Tibial nerve (tissue), 4 donors: ENCODE measurements around the gene MBD2. TPM values are rescaled to one million over a fixed set of nuclear protein-coding genes. Genes with fewer than 3 reads are reported as not detected.

Source experiments
- DNase-seq, 2 donors: peaks; one replicate each; pipeline ENCODE4 v3.0.0-alpha.2; 2019; ENCODE audit warnings: low spot score in 2 of 2
- H3K27ac ChIP-seq, 4 donors: fragments of 200-600 bp; sonication (generic) in 3 of 4; one replicate each; pipeline ENCODE4 v1.5.1; 2017 to 2019; ENCODE audit warnings: mild to moderate bottlenecking in 1 of 4
- H3K27me3 ChIP-seq, 2 donors: fragments of 200-600 bp; sonication (generic) in 1 of 2; one replicate each; pipeline versions ENCODE4 v1.5.1 to v1.6.0; 2017 to 2019
- H3K36me3 ChIP-seq, 3 donors: fragments of 200-600 bp; sonication (generic); one replicate each; pipeline ENCODE4 v1.5.1; 2018 to 2019
- H3K4me1 ChIP-seq, 4 donors: fragments of 200-600 bp; sonication (generic) in 3 of 4; one replicate each; pipeline ENCODE4 v1.5.1; 2017 to 2019
- H3K4me3 ChIP-seq, 4 donors: fragments of 200-600 bp; sonication (generic) in 3 of 4; one replicate each; pipeline ENCODE4 v1.5.1; 2017 to 2019; ENCODE audit warnings: mild to moderate bottlenecking in 1 of 4, moderate library complexity in 1 of 4
- H3K9me3 ChIP-seq, 4 donors: fragments of 200-600 bp; sonication (generic) in 3 of 4; one replicate each; pipeline ENCODE4 v1.5.1; 2017 to 2019
- CTCF ChIP-seq, 5 experiments: fragments of 200-600 bp in 3 of 5; fragments of 450-650 bp in 2 of 5; sonication (generic) in 3 of 5; IDR thresholded peaks; one replicate each; pipeline ENCODE4 v1.5.1; 2016 to 2019; ENCODE audit warnings: antibody characterized with exemption in 5 of 5, mild to moderate bottlenecking in 3 of 5, moderate library complexity in 2 of 5
- EP300 ChIP-seq, 2 donors: sonication (generic); formaldehyde crosslinking; IDR thresholded peaks; one replicate each; pipeline ENCODE4 v1.6.1; 2017; ENCODE audit warnings: antibody characterized with exemption in 2 of 2, mild to moderate bottlenecking in 1 of 2
- POLR2A ChIP-seq, 2 donors: fragments of 450-650 bp; IDR thresholded peaks; one replicate each; pipeline ENCODE4 v1.6.1; 2017; ENCODE audit warnings: antibody characterized with exemption in 2 of 2, mild to moderate bottlenecking in 2 of 2, moderate library complexity in 2 of 2
- WGBS, 2 donors: methylation state at CpG; one replicate each; pipeline ENCODE4 v1.1.5; 2018; 5-methylcytosine and 5-hydroxymethylcytosine counted together
- small RNA-seq: library from RNA; depleted of rRNA; stranded (forward); fragments of <200 nt; gene quantifications from one replicate; pipeline ENCODE3, GENCODE V24; 2016
- total RNA-seq, 4 donors: library from RNA; depleted of rRNA; stranded (reverse); fragments of >200 nt; gene quantifications; one replicate each; pipeline ENCODE4 v1.1.0, GENCODE V29; 2016

MBD2 gene
- total RNA-seq, 4 donors from 2014 or later: 32.1 to 60.6 (median 37.8) TPM

- WGBS, 2 donors: 88 to 90% methylated on average over 3 of the region's 3 CpGs
- Histone ChIP-seq H3K36me3 (no peaks in the 10 kb centered on the region), H3K9me3 (peaks cover 0 to 4% (median 0%) of the 10 kb centered on the region in 4 donors), H3K27ac (no peak overlapping the region), H3K27me3 (no peaks in the 10 kb centered on the region), H3K4me3 (no peak overlapping the region), H3K4me1 (no peaks in the 10 kb centered on the region)
- DNase-seq: no peak
- TF ChIP-seq POLR2A (IDR thresholded peaks at IDR 0.05): no peak
- no peak for TF ChIP-seq EP300 (IDR thresholded peaks at IDR 0.05)
- TF ChIP-seq CTCF (IDR thresholded peaks at IDR 0.05): no peak
Observed at GRCh38 chr18:54109131-54109683, 115.3 kb downstream of the MBD2 start.

GRCh38 chr18:54102123-54102522 lies 122.3 kb downstream of the MBD2 start:
- 64 to 71% methylated on average over 1 of the region's 1 CpG for WGBS, 2 donors
- Histone ChIP-seq H3K9me3 (peaks cover 0 to 3% (median 0%) of the 10 kb centered on the region in 4 donors), H3K27me3 (no peaks in the 10 kb centered on the region), H3K27ac (no peak overlapping the region), H3K4me1 (no peaks in the 10 kb centered on the region), H3K36me3 (no peaks in the 10 kb centered on the region), H3K4me3 (no peak overlapping the region)
- TF ChIP-seq CTCF (IDR thresholded peaks at IDR 0.05): no peak
- TF ChIP-seq POLR2A (IDR thresholded peaks at IDR 0.05): no peak
- no peak for TF ChIP-seq EP300 (IDR thresholded peaks at IDR 0.05)
- DNase-seq: no peak

Small RNA genes lying within 50 kb of the gene (small RNA-seq; reads per million reads assigned to genes)
- 7.6 reads per million, percentile 88 among the genes with 10 or more reads in this experiment for gene SNORA37

Other genes starting within 250 kb of the MBD2 start
- 10 to 100 TPM; 36.0 to 55.7 (median 38.9) TPM for gene POLI, start 44.8 kb upstream of the MBD2 start, total RNA-seq
- gene STARD6, start 133.2 kb upstream of the MBD2 start, total RNA-seq: not detected
- gene C18orf54, start 133.2 kb upstream of the MBD2 start, total RNA-seq: 1 to 10 TPM; 2.7 to 5.7 (median 3.2) TPM